IMR-90 (cell line): Measurements from ENCODE around the gene CADM1. TPM values are rescaled to one million over a fixed set of nuclear protein-coding genes. Genes with fewer than 3 reads are reported as not detected.

Source experiments
- ATAC-seq: fragments of 200-7000 bp; cut with Tn5 transposase; 2 replicates; pipeline ENCODE4 v1.9.1; 2020; ENCODE audit warnings: low read depth, mild to moderate bottlenecking, moderate library complexity
- BruUV-seq: library from RNA; stranded (reverse); fragments of 400-500 nt; replicated peaks from 2 replicates; lab custom pipeline; 2021; lab: Mats Ljungman, UMichigan
- CTCF ChIA-PET: fragments of 300-600 bp; formaldehyde crosslinking; extraction: SDS; loops from one replicate; lab custom pipeline; 2021; ENCODE audit warnings: antibody characterized with exemption; lab: Yijun Ruan, JAX
- POLR2A ChIA-PET: fragments of 300-600 bp; sonication (Branson Sonifier 250); formaldehyde crosslinking; loops from one replicate; lab custom pipeline; 2022; ENCODE audit warnings: antibody characterized with exemption; ENCODE audit not compliant: unreplicated experiment; lab: Charles Lee
- DNase-seq: peaks from one replicate; pipeline ENCODE4 v3.0.0; 2013
- H2AFZ ChIP-seq: replicated peaks from 2 replicates; pipeline ENCODE3; 2013; ENCODE audit warnings: low read length, mild to moderate bottlenecking; ENCODE audit not compliant: poor library complexity
- H2AK5ac ChIP-seq: 2 replicates; pipeline ENCODE4 v1.6.1; 2013; ENCODE audit warnings: low read depth, low read length, inconsistent platforms
- H2AK9ac ChIP-seq: replicated peaks from 2 replicates; pipeline ENCODE3; 2013; ENCODE audit warnings: mild to moderate bottlenecking, low read depth, low read length, moderate library complexity; ENCODE audit not compliant: poor library complexity
- H2BK120ac ChIP-seq: 2 replicates; pipeline ENCODE4 v1.6.1; 2013; ENCODE audit warnings: low read depth, low read length, inconsistent platforms
- H2BK15ac ChIP-seq: 3 replicates; pipeline ENCODE4 v1.6.1; 2013; ENCODE audit warnings: low read depth, low read length, inconsistent platforms
- H2BK20ac ChIP-seq: 2 replicates; pipeline ENCODE4 v1.6.1; 2013; ENCODE audit warnings: low read depth, mild to moderate bottlenecking, inconsistent platforms, low read length, moderate library complexity
- H2BK5ac ChIP-seq: 2 replicates; pipeline ENCODE4 v1.6.1; 2013; ENCODE audit warnings: mild to moderate bottlenecking, low read depth, low read length, inconsistent platforms; ENCODE audit not compliant: poor library complexity, severe bottlenecking
- H3K14ac ChIP-seq: replicated peaks from 2 replicates; pipeline ENCODE4 v1.6.1; 2013; ENCODE audit warnings: low read depth, low read length, inconsistent platforms
- H3K18ac ChIP-seq: 2 replicates; pipeline ENCODE4 v1.6.1; 2013; ENCODE audit warnings: low read depth, low read length, control low read depth
- H3K23ac ChIP-seq: 2 replicates; pipeline ENCODE4 v1.6.1; 2013; ENCODE audit warnings: low read depth, low read length, inconsistent platforms
- H3K27ac ChIP-seq: 2 replicates; pipeline ENCODE4 v1.5.1; 2013; ENCODE audit warnings: mild to moderate bottlenecking, control low read depth, low read length; ENCODE audit not compliant: insufficient read depth
- H3K27me3 ChIP-seq: 2 replicates; pipeline ENCODE4 v1.6.1; 2013; ENCODE audit warnings: low read length; ENCODE audit not compliant: control insufficient read depth, insufficient read depth
- H3K36me3 ChIP-seq: 2 replicates; pipeline ENCODE4 v1.6.1; 2013; ENCODE audit warnings: low read length, mixed read lengths; ENCODE audit not compliant: control insufficient read depth, insufficient read depth
- H3K4ac ChIP-seq: 2 replicates; pipeline ENCODE4 v1.6.1; 2013; ENCODE audit warnings: low read depth, low read length, inconsistent platforms
- H3K4me1 ChIP-seq: 2 replicates; pipeline ENCODE4 v1.6.1; 2013; ENCODE audit warnings: low read length, mixed read lengths; ENCODE audit not compliant: control insufficient read depth, insufficient read depth
- H3K4me2 ChIP-seq: 2 replicates; pipeline ENCODE4 v1.6.1; 2013; ENCODE audit warnings: low read depth, mild to moderate bottlenecking, control low read depth, low read length, moderate library complexity
- H3K4me3 ChIP-seq: 2 replicates; pipeline ENCODE4 v1.5.1; 2013; ENCODE audit warnings: low read depth, mild to moderate bottlenecking, control low read depth, low read length, moderate library complexity; ENCODE audit not compliant: insufficient read depth
- H3K56ac ChIP-seq: 2 replicates; pipeline ENCODE4 v1.6.1; 2013; ENCODE audit warnings: low read length, inconsistent platforms; ENCODE audit not compliant: insufficient read depth; ENCODE audit errors: extremely low read depth
- H3K79me1 ChIP-seq, 2 experiments: 2 replicates each; pipeline ENCODE4 v1.6.1; 2013; ENCODE audit warnings: low read length in 2 of 2, inconsistent platforms in 1 of 2, low read depth in 1 of 2
- H3K9ac ChIP-seq: 2 replicates; pipeline ENCODE4 v1.6.1; 2013; ENCODE audit warnings: low read depth, low read length, control low read depth
- H3K9me1 ChIP-seq: 2 replicates; pipeline ENCODE4 v1.6.1; 2013; ENCODE audit warnings: low read length, inconsistent platforms; ENCODE audit not compliant: insufficient read depth
- H3K9me3 ChIP-seq: 2 replicates; pipeline ENCODE4 v1.6.1; 2013; ENCODE audit warnings: low read length; ENCODE audit not compliant: control insufficient read depth, insufficient read depth
- H4K20me1 ChIP-seq: 2 replicates; pipeline ENCODE4 v1.6.1; 2013; ENCODE audit warnings: low read length, inconsistent platforms; ENCODE audit not compliant: insufficient read depth
- H4K5ac ChIP-seq: 2 replicates; pipeline ENCODE4 v1.6.1; 2013; ENCODE audit warnings: mild to moderate bottlenecking, low read depth, low read length, control low read depth
- H4K8ac ChIP-seq, 2 experiments: 2 replicates each; pipeline ENCODE4 v1.6.1; 2013; ENCODE audit warnings: low read depth in 2 of 2, low read length in 2 of 2, control low read depth in 1 of 2, inconsistent platforms in 1 of 2
- H4K91ac ChIP-seq: 2 replicates; pipeline ENCODE4 v1.6.1; 2013; ENCODE audit warnings: low read depth, low read length, inconsistent platforms; ENCODE audit not compliant: insufficient read depth
- BHLHE40 ChIP-seq: fragments of 150-350 bp; IDR thresholded peaks from 2 replicates; pipeline ENCODE4 v1.6.1; 2016; ENCODE audit warnings: mild to moderate bottlenecking, low read depth, low read length
- CEBPB ChIP-seq: IDR thresholded peaks from 2 replicates; pipeline ENCODE4 v1.6.1; 2012; ENCODE audit warnings: low read depth, low read length, improper control_type of control experiment
- CHD1 ChIP-seq: IDR thresholded peaks from 2 replicates; pipeline ENCODE4 v1.6.1; 2012; ENCODE audit warnings: low read depth, low read length, improper control_type of control experiment
- FOS ChIP-seq: fragments of 150-350 bp; IDR thresholded peaks from 2 replicates; pipeline ENCODE4 v1.6.1; 2016; ENCODE audit warnings: low read depth, low read length
- MAFK ChIP-seq: IDR thresholded peaks from 2 replicates; pipeline ENCODE4 v1.6.1; 2012; ENCODE audit warnings: low read depth, low read length, improper control_type of control experiment
- MAZ ChIP-seq: IDR thresholded peaks from 2 replicates; pipeline ENCODE4 v1.6.1; 2012; ENCODE audit warnings: low read depth, mild to moderate bottlenecking, low read length, improper control_type of control experiment, moderate library complexity, borderline replicate concordance
- MXI1 ChIP-seq: IDR thresholded peaks from 2 replicates; pipeline ENCODE4 v1.6.1; 2012; ENCODE audit warnings: low read depth, mild to moderate bottlenecking, low read length, moderate library complexity, borderline replicate concordance
- NFE2L2 ChIP-seq: fragments of 150-350 bp; IDR thresholded peaks from 2 replicates; pipeline ENCODE4 v1.6.1; 2016; ENCODE audit warnings: low read depth, mild to moderate bottlenecking, low read length
- POLR2A ChIP-seq: IDR thresholded peaks from 2 replicates; pipeline ENCODE4 v1.6.1; 2012; ENCODE audit warnings: mild to moderate bottlenecking, low read depth, low read length
- RAD21 ChIP-seq: IDR thresholded peaks from 2 replicates; pipeline ENCODE4 v1.6.1; 2012; ENCODE audit warnings: low read length, improper control_type of control experiment
- RCOR1 ChIP-seq: IDR thresholded peaks from 2 replicates; pipeline ENCODE4 v1.6.1; 2012; ENCODE audit warnings: mild to moderate bottlenecking, low read length, improper control_type of control experiment; ENCODE audit not compliant: insufficient replicate concordance
- RFX5 ChIP-seq: IDR thresholded peaks from 2 replicates; pipeline ENCODE4 v1.8.0; 2012; ENCODE audit warnings: low read depth, mild to moderate bottlenecking, low read length, moderate library complexity
- SMC3 ChIP-seq: fragments of 150-350 bp; IDR thresholded peaks from 2 replicates; pipeline ENCODE4 v1.6.1; 2016; ENCODE audit warnings: low read depth, mild to moderate bottlenecking, antibody characterized with exemption, low read length, moderate library complexity
- WGBS, 2 experiments: methylation state at CpG; one replicate each; pipeline versions ENCODE4 v1.1.5 to v1.1.7; 2013; ENCODE audit warnings: missing lambda C conversion rate in 2 of 2; ENCODE audit not compliant: insufficient read length in 1 of 2; ENCODE audit errors: extremely low coverage in 2 of 2; 5-methylcytosine and 5-hydroxymethylcytosine counted together
- dilution Hi-C: fragments of 300-500 bp; cut with HindIII; formaldehyde crosslinking; loops from one replicate; pipeline ENCODE4 v1.14.3; 2018; ENCODE audit warnings: low sequenced_read_pairs; ENCODE audit not compliant: unreplicated experiment
- in situ Hi-C: fragments of 300-500 bp; cut with MboI; formaldehyde crosslinking; loops from 3 replicates; pipeline ENCODE4 v1.14.3; 2019; ENCODE audit warnings: low sequenced_read_pairs, inconsistent platforms, mixed read lengths
- intact Hi-C: fragments of 100-400 bp; cut with micrococcal nuclease; formaldehyde crosslinking; loops from 2 replicates; pipeline ENCODE4 v1.10.0; 2022
- polyA plus RNA-seq, 3 experiments: library from polyadenylated mRNA; depleted of rRNA; stranded (reverse); fragments of >200 nt; gene quantifications; 2 replicates each; pipeline ENCODE4 v1.2.3, GENCODE V29; 2012; ENCODE audit warnings: low replicate concordance in 1 of 3
- total RNA-seq: library from RNA; depleted of rRNA; stranded (reverse); fragments of >200 nt; gene quantifications from 2 replicates; pipeline ENCODE4 v1.2.3, GENCODE V29; 2012
- TF ChIP-seq, protein P1 (sequence below): conservative IDR thresholded peaks from 2 replicates; pipeline ENCODE4 v1.5.1; 2012; ENCODE audit warnings: mild to moderate bottlenecking, low read depth, low read length, improper control_type of control experiment
- TF ChIP-seq, protein P2 (sequence below): fragments of 150-350 bp; IDR thresholded peaks from 2 replicates; pipeline ENCODE4 v1.6.1; 2016; ENCODE audit warnings: low read depth, mild to moderate bottlenecking, low read length, moderate library complexity, borderline replicate concordance
- TF ChIP-seq, protein P3 (sequence below): fragments of 150-350 bp; IDR thresholded peaks from 2 replicates; pipeline ENCODE4 v1.6.1; 2017; ENCODE audit warnings: mild to moderate bottlenecking, antibody characterized with exemption, low read length, low read depth

The CADM1 gene
- total and polyA plus RNA-seq, 2 of the 4 experiments (the other 2 are of a cell fraction): 28.8 to 77.1 TPM

DNA sequence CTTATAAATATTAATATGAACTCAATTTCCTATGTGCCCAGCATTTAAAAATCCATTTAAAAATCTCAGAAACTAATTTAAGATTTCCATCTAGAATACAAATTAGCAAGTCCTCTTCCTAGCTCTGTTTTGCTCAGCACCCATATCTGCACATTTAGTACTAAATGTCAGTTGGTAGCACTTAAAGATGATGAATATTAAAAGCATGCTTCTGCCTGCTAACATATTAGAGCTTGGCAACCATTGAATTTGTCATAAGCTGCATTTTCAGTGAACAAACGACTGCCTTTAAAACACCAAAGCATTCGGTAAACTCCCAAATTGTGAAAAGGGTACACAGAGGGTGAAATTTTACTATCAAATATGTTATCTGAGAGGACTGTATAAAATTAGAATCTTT is 177.7 kb downstream of the CADM1 start:
- Histone ChIP-seq H4K20me1 (peaks cover 2% of the 10 kb centered on the region; the same call in 1 of the 2 replicates), H3K9ac (no peak overlapping the region), H3K4me2 (no peak overlapping the region), H4K91ac (no peak overlapping the region), H2BK15ac (no peak overlapping the region), H2AFZ (no peak overlapping the region), H3K18ac (no peak overlapping the region), H3K36me3 (no peaks in the 10 kb centered on the region), H3K23ac (no peak overlapping the region), H3K4me3 (no peak overlapping the region), H4K5ac (no peak overlapping the region), H3K27ac (no peak overlapping the region), H2BK120ac (no peak overlapping the region), H3K9me1 (no peaks in the 10 kb centered on the region), H2BK5ac (no peak overlapping the region), H3K27me3 (no peaks in the 10 kb centered on the region), H3K14ac (no peak overlapping the region), H3K4ac (no peak overlapping the region), H2AK5ac (no peak overlapping the region), H3K56ac (no peak overlapping the region), H4K8ac (no peak overlapping the region), H3K79me1 (0 out of 4 replicates have a peak, but pooled peaks cover 0 to 3% of the 10 kb centered on the region in 2 experiments), H3K9me3 (no peaks in the 10 kb centered on the region), H2BK20ac (no peak overlapping the region), H3K4me1 (peaks cover 2% of the 10 kb centered on the region; the same call in 1 of the 2 replicates), H2AK9ac (no peak overlapping the region)
- in situ Hi-C loops (loop anchor here (25.0 kb wide), 1 partner anchor 1361 kb away; no protein-coding TSS in a partner anchor), dilution Hi-C loops (no loop called here), intact Hi-C loops (loop anchor here (5.0 kb wide), 1 partner anchor 751 kb away; no protein-coding TSS in a partner anchor)
- DNase-seq: no peak
- ChIA-PET POLR2A (no interaction called here), CTCF (no interaction called here)
- no peak for ATAC-seq
- no peak for TF ChIP-seq CHD1
- TF ChIP-seq RFX5: no peak
- no peak for TF ChIP-seq NFE2L2
- TF ChIP-seq FOS: no peak
- TF ChIP-seq MXI1: no peak
- TF ChIP-seq MAZ: no peak
- no peak for TF ChIP-seq CEBPB
- TF ChIP-seq, protein P1, sequence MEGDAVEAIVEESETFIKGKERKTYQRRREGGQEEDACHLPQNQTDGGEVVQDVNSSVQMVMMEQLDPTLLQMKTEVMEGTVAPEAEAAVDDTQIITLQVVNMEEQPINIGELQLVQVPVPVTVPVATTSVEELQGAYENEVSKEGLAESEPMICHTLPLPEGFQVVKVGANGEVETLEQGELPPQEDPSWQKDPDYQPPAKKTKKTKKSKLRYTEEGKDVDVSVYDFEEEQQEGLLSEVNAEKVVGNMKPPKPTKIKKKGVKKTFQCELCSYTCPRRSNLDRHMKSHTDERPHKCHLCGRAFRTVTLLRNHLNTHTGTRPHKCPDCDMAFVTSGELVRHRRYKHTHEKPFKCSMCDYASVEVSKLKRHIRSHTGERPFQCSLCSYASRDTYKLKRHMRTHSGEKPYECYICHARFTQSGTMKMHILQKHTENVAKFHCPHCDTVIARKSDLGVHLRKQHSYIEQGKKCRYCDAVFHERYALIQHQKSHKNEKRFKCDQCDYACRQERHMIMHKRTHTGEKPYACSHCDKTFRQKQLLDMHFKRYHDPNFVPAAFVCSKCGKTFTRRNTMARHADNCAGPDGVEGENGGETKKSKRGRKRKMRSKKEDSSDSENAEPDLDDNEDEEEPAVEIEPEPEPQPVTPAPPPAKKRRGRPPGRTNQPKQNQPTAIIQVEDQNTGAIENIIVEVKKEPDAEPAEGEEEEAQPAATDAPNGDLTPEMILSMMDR: no peak
- TF ChIP-seq MAFK: no peak
- TF ChIP-seq, protein P2, sequence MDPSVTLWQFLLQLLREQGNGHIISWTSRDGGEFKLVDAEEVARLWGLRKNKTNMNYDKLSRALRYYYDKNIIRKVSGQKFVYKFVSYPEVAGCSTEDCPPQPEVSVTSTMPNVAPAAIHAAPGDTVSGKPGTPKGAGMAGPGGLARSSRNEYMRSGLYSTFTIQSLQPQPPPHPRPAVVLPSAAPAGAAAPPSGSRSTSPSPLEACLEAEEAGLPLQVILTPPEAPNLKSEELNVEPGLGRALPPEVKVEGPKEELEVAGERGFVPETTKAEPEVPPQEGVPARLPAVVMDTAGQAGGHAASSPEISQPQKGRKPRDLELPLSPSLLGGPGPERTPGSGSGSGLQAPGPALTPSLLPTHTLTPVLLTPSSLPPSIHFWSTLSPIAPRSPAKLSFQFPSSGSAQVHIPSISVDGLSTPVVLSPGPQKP: no peak
- TF ChIP-seq BHLHE40: no peak
- TF ChIP-seq RAD21: no peak
- TF ChIP-seq SMC3: no peak
- TF ChIP-seq POLR2A: no peak
- TF ChIP-seq, protein P3, sequence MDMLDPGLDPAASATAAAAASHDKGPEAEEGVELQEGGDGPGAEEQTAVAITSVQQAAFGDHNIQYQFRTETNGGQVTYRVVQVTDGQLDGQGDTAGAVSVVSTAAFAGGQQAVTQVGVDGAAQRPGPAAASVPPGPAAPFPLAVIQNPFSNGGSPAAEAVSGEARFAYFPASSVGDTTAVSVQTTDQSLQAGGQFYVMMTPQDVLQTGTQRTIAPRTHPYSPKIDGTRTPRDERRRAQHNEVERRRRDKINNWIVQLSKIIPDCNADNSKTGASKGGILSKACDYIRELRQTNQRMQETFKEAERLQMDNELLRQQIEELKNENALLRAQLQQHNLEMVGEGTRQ: no peak
- no peak for TF ChIP-seq RCOR1
- WGBS, 2 experiments: no CpG with 5 or more reads among the region's 2 CpGs
- BruUV-seq: no TSS peak
